Smooth muscle cell (in vitro differentiated cells): ENCODE results near the gene SEPTIN3. TPM values are rescaled to one million over a fixed set of nuclear protein-coding genes. Genes with fewer than 3 reads are reported as not detected.

ENCODE experiments used
- polyA plus RNA-seq: library from polyadenylated mRNA; unstranded; fragments of >200 nt; fragmentation: Nextera tagmentation; extraction: Ambion mirVana; gene quantifications from 2 replicates; pipeline ENCODE4 v1.2.1, GENCODE V29; 2016
- total RNA-seq: library from RNA; depleted of rRNA; stranded (reverse); fragments of >200 nt; gene quantifications from 2 replicates; pipeline ENCODE4 v1.2.3, GENCODE V29; 2014

SEPTIN3 gene
- total and polyA plus RNA-seq, 2 experiments from 2014 or later, result 0.99 to 1.1 TPM

Other genes starting within 250 kb of the SEPTIN3 start
- gene CCDC134, start 168.8 kb upstream of the SEPTIN3 start, total RNA-seq, result 6.5 and 7.4 TPM in 2 replicates
- gene CCDC134, start 168.8 kb upstream of the SEPTIN3 start, polyA plus RNA-seq, result 4.6 and 8.8 TPM in 2 replicates
- gene SREBF2, start 136.3 kb upstream of the SEPTIN3 start, total RNA-seq, result 62.9 and 70.3 TPM in 2 replicates
- gene SREBF2, start 136.3 kb upstream of the SEPTIN3 start, polyA plus RNA-seq, result 68.5 and 78.2 TPM in 2 replicates
- gene SHISA8, start 54.4 kb upstream of the SEPTIN3 start, total RNA-seq, result not detected in 2 replicates
- 0.11 TPM in 1 of 2 replicates, not detected in the other for gene SHISA8, start 54.4 kb upstream of the SEPTIN3 start, polyA plus RNA-seq
- gene TNFRSF13C, start 42.6 kb upstream of the SEPTIN3 start, total RNA-seq, result not detected in 2 replicates
- gene TNFRSF13C, start 42.6 kb upstream of the SEPTIN3 start, polyA plus RNA-seq, result 0.15 and 0.37 TPM in 2 replicates
- gene CENPM, start 22.3 kb upstream of the SEPTIN3 start, total RNA-seq, result 3.5 and 5.6 TPM in 2 replicates
- 13.5 and 16.0 TPM in 2 replicates for gene CENPM, start 22.3 kb upstream of the SEPTIN3 start, polyA plus RNA-seq
- gene WBP2NL, start 29.3 kb downstream of the SEPTIN3 start, total RNA-seq, result not detected in 2 replicates
- 0.10 and 0.26 TPM in 2 replicates for gene WBP2NL, start 29.3 kb downstream of the SEPTIN3 start, polyA plus RNA-seq
- gene NAGA, start 101.4 kb downstream of the SEPTIN3 start, total RNA-seq, result 33.8 and 35.0 TPM in 2 replicates
- gene NAGA, start 101.4 kb downstream of the SEPTIN3 start, polyA plus RNA-seq, result 35.6 and 36.1 TPM in 2 replicates
- gene PHETA2, start 104.8 kb downstream of the SEPTIN3 start, total RNA-seq, result 6.7 and 10.8 TPM in 2 replicates
- gene PHETA2, start 104.8 kb downstream of the SEPTIN3 start, polyA plus RNA-seq, result 12.1 and 15.9 TPM in 2 replicates
- 4.4 and 6.5 TPM in 2 replicates for gene SMDT1, start 110.3 kb downstream of the SEPTIN3 start, total RNA-seq
- 57.9 and 78.0 TPM in 2 replicates for gene SMDT1, start 110.3 kb downstream of the SEPTIN3 start, polyA plus RNA-seq
- 103 and 114 TPM in 2 replicates for gene NDUFA6, start 121.3 kb downstream of the SEPTIN3 start, total RNA-seq
- 264 and 284 TPM in 2 replicates for gene NDUFA6, start 121.3 kb downstream of the SEPTIN3 start, polyA plus RNA-seq
- gene CYP2D6, start 161.4 kb downstream of the SEPTIN3 start, total RNA-seq, result 0.63 and 0.99 TPM in 2 replicates
- gene CYP2D6, start 161.4 kb downstream of the SEPTIN3 start, polyA plus RNA-seq, result 0.41 and 0.70 TPM in 2 replicates